Fibroblast of lung (primary cell): ENCODE measurements around the gene MID1.

Experiments
- CTCF ChIP-seq, 2 donors: IDR thresholded peaks in 1 of 2; conservative IDR thresholded peaks in 1 of 2; 1 replicate in 1 of 2; 2 replicates in 1 of 2; pipeline ENCODE4 v1.5.1; 2011 to 2012; ENCODE audit warnings: low read length in 2 of 2, control low read depth in 1 of 2, inconsistent platforms in 1 of 2, low read depth in 1 of 2, mild to moderate bottlenecking in 1 of 2
- EZH2 ChIP-seq: IDR thresholded peaks from 2 replicates; pipeline ENCODE4 v1.5.1; 2012; ENCODE audit warnings: low read length, control low read depth, mild to moderate bottlenecking; ENCODE audit errors: missing control alignments

GRCh38 chrX:10518073-10518472 is 102.3 kb downstream of the MID1 start:
- no peak for TF ChIP-seq CTCF (conservative IDR thresholded peaks at IDR 0.05 in 1 of 2, IDR thresholded peaks at IDR 0.05 in 1 of 2; ENCODE audit: low read depth in 1 of 2, low read length in 2 of 2)
- no peak for TF ChIP-seq EZH2
